Omental fat pad (tissue), 4 donors: ENCODE results near the gene MEAF6. TPM values are rescaled to one million over a fixed set of nuclear protein-coding genes. Genes with fewer than 3 reads are reported as not detected.
A peak's percentile ranks its signal among the peaks of the same experiment; 100 is the strongest.

ENCODE experiments used
- ATAC-seq: fragments of 150-250 bp; one replicate; pipeline ENCODE4 v1.9.1; 2016; ENCODE audit warnings: mild to moderate bottlenecking, moderate library complexity; ENCODE audit not compliant: low FRiP score
- DNase-seq: peaks from one replicate; pipeline ENCODE4 v3.0.0-alpha.2; 2019; ENCODE audit warnings: low spot score
- CTCF ChIP-seq, 3 donors: fragments of 450-650 bp; IDR thresholded peaks; one replicate each; pipeline ENCODE4 v1.5.1; 2016 to 2017; ENCODE audit warnings: antibody characterized with exemption in 3 of 3, mild to moderate bottlenecking in 3 of 3, moderate library complexity in 2 of 3
- total RNA-seq, 4 donors: library from RNA; depleted of rRNA; stranded (reverse); fragments of >200 nt; gene quantifications; one replicate each; pipeline ENCODE4 v1.1.0, GENCODE V29; 2016

The MEAF6 gene
- total RNA-seq, 4 donors from 2014 or later, result 56.2 to 87.2 (median 61.5) TPM

GRCh38 chr1:37478451-37478881 is 36.1 kb downstream of the MEAF6 start:
- ATAC-seq (no peak), DNase-seq (no peak)
- TF ChIP-seq CTCF (IDR thresholded peaks at IDR 0.05), result no peak

- DNase-seq, result no peak
- ATAC-seq, result no peak
- no peak for TF ChIP-seq CTCF (IDR thresholded peaks at IDR 0.05)
Measured at GRCh38 chr1:37477946-37478345, 36.6 kb downstream of the MEAF6 start.

- no peak for DNase-seq
- ATAC-seq, result peak; percentile 21
- TF ChIP-seq CTCF (IDR thresholded peaks at IDR 0.05), result no peak
Measured at GRCh38 chr1:37477198-37477931, 37.2 kb downstream of the MEAF6 start.

- TF ChIP-seq CTCF (IDR thresholded peaks at IDR 0.05), result no peak
- no peak for DNase-seq
- peak; percentile 45 for ATAC-seq
Measured at GRCh38 chr1:37476460-37477197, 37.9 kb downstream of the MEAF6 start.

GRCh38 chr1:37476087-37476452 is 38.5 kb downstream of the MEAF6 start:
- DNase-seq (no peak), ATAC-seq (no peak)
- no peak for TF ChIP-seq CTCF (IDR thresholded peaks at IDR 0.05)

GRCh38 chr1:37475380-37476086 is 39.0 kb downstream of the MEAF6 start:
- no peak for TF ChIP-seq CTCF (IDR thresholded peaks at IDR 0.05)
- ATAC-seq (no peak), DNase-seq (no peak)
